K562 (cell line): Measurements from ENCODE around the gene CRK. TPM values are rescaled to one million over a fixed set of nuclear protein-coding genes. Genes with fewer than 3 reads are reported as not detected.

Source experiments
- ATAC-seq: fragments of 200-7000 bp; cut with Tn5 transposase; 3 replicates; pipeline ENCODE4 v1.9.1; 2020; ENCODE audit warnings: moderate library complexity
- BruUV-seq: library from RNA; stranded (reverse); fragments of 400-500 nt; replicated peaks from 2 replicates; lab custom pipeline; 2021; lab: Mats Ljungman, UMichigan
- CTCF ChIA-PET: fragments of 300-600 bp; formaldehyde crosslinking; extraction: SDS; loops from one replicate; lab custom pipeline; 2021; ENCODE audit warnings: low intra/inter-chr PET ratio; lab: Yijun Ruan, JAX
- POLR2A ChIA-PET: fragments of 300-600, 350-650 bp; sonication (Branson Sonifier 250); formaldehyde crosslinking; extraction: SDS; loops from one replicate; lab custom pipeline; 2021; ENCODE audit warnings: antibody characterized with exemption, inconsistent platforms; lab: Yijun Ruan, JAX
- DNase-seq, 4 experiments: peaks; one replicate each; pipeline versions ENCODE4 v3.0.0 to v3.0.0-alpha.2; 2011 to 2018; ENCODE audit warnings: low spot score in 3 of 4, mixed read lengths in 3 of 4; ENCODE audit errors: extremely low read depth in 1 of 4
- FAIRE-seq: peaks from 2 replicates; lab custom pipeline; 2011; peaks lifted over from hg19 to GRCh38; lab: Jason Lieb, UNC
- H2AFZ ChIP-seq: 2 replicates; pipeline ENCODE4 v1.6.0; 2011; ENCODE audit warnings: low read depth, low read length, control low read depth, inconsistent platforms
- H3K27ac ChIP-seq: fragments of 200-600 bp; 3 replicates; pipeline ENCODE4 v1.8.0; 2011; ENCODE audit warnings: low read depth, mild to moderate bottlenecking, control low read depth, inconsistent platforms, low read length, moderate library complexity, mixed read lengths; ENCODE audit errors: extremely low read depth
- H3K27me3 ChIP-seq, 2 experiments: fragments of 300-600 bp in 1 of 2; 2 replicates in 1 of 2; 3 replicates in 1 of 2; pipeline versions ENCODE4 v1.6.0 to v1.8.0; 2011; ENCODE audit warnings: inconsistent platforms in 2 of 2, low read length in 2 of 2, mild to moderate bottlenecking in 1 of 2, mixed read lengths in 1 of 2, moderate library complexity in 1 of 2; ENCODE audit not compliant: control insufficient read depth in 2 of 2, insufficient read depth in 2 of 2
- H3K36me3 ChIP-seq: fragments of 300-600 bp; 3 replicates; pipeline ENCODE4 v1.8.0; 2011; ENCODE audit warnings: mild to moderate bottlenecking, low read length, inconsistent platforms; ENCODE audit not compliant: control insufficient read depth, insufficient read depth
- H3K4me1 ChIP-seq, 2 experiments: fragments of 200-600 bp in 1 of 2; replicated peaks in 1 of 2; 2 replicates in 1 of 2; 3 replicates in 1 of 2; pipeline versions ENCODE4 v1.5.1 to v1.8.0; 2011; ENCODE audit warnings: inconsistent platforms in 2 of 2, low read length in 2 of 2, mild to moderate bottlenecking in 1 of 2, mixed read lengths in 1 of 2, moderate library complexity in 1 of 2; ENCODE audit not compliant: control insufficient read depth in 2 of 2, insufficient read depth in 2 of 2
- H3K4me2 ChIP-seq: 2 replicates; pipeline ENCODE4 v1.6.1; 2011; ENCODE audit warnings: low read length, control low read depth, inconsistent platforms, mixed read lengths; ENCODE audit not compliant: insufficient read depth
- H3K4me3 ChIP-seq: fragments of 200-600 bp; sonication (generic), shearing (Covaris generic); 2 replicates; pipeline ENCODE4 v1.5.1; 2016; ENCODE audit warnings: control low read depth, inconsistent platforms
- H3K79me2 ChIP-seq: fragments of 200-600 bp; 3 replicates; pipeline ENCODE4 v1.8.0; 2011; ENCODE audit warnings: low read length, inconsistent platforms; ENCODE audit not compliant: control insufficient read depth, insufficient read depth
- H3K9ac ChIP-seq, 2 experiments: 2 replicates each; pipeline versions ENCODE4 v1.6.0 to v1.6.1; 2011; ENCODE audit warnings: low read depth in 2 of 2, low read length in 2 of 2, control low read depth in 1 of 2, inconsistent platforms in 1 of 2, mild to moderate bottlenecking in 1 of 2, mixed read lengths in 1 of 2; ENCODE audit not compliant: insufficient read depth in 1 of 2
- H3K9me1 ChIP-seq: one replicate; pipeline ENCODE4 v1.6.0; 2011; ENCODE audit warnings: inconsistent platforms, mild to moderate bottlenecking, low read length, moderate library complexity; ENCODE audit not compliant: control insufficient read depth, insufficient read depth
- H3K9me3 ChIP-seq: replicated peaks from 2 replicates; pipeline ENCODE4 v1.5.1; 2011; ENCODE audit warnings: low read depth, low read length, inconsistent platforms; ENCODE audit not compliant: control insufficient read depth, insufficient read depth
- H4K20me1 ChIP-seq: replicated peaks from 2 replicates; pipeline ENCODE4 v1.6.1; 2011; ENCODE audit warnings: low read length, inconsistent platforms, mixed read lengths; ENCODE audit not compliant: control insufficient read depth, insufficient read depth
- AFF1 ChIP-seq, 2 experiments: fragments of 450-650 bp; IDR thresholded peaks; 2 replicates each; pipeline ENCODE4 v1.6.1; 2018; ENCODE audit warnings: mild to moderate bottlenecking in 2 of 2, low read depth in 1 of 2; ENCODE audit not compliant: partially characterized antibody in 2 of 2
- ETS1 ChIP-seq: conservative IDR thresholded peaks from 2 replicates; pipeline ENCODE4 v1.6.1; 2011; ENCODE audit warnings: low read depth, mild to moderate bottlenecking, low read length; ENCODE audit not compliant: control insufficient read depth
- ETS2 ChIP-seq: IDR thresholded peaks from 2 replicates; pipeline ENCODE4 v1.6.1; 2016; ENCODE audit warnings: borderline replicate concordance, missing genetic modification characterization, mild to moderate bottlenecking, moderate library complexity, missing compliant biosample characterization; ENCODE audit not compliant: poor library complexity, severe bottlenecking
- FOXA3 ChIP-seq, 2 experiments: fragments of 450-650 bp in 1 of 2; sonication (generic) in 1 of 2; formaldehyde crosslinking; IDR thresholded peaks in 1 of 2; conservative IDR thresholded peaks in 1 of 2; 2 replicates each; pipeline versions ENCODE4 v1.4.0 to v1.8.0; 2020 to 2022; ENCODE audit warnings: mild to moderate bottlenecking in 2 of 2, missing genetic modification reagents in 1 of 2
- HNRNPK ChIP-seq: fragments of 200-400 bp; formaldehyde crosslinking; IDR thresholded peaks from one replicate; pipeline ENCODE4 v1.6.1; 2018; ENCODE audit warnings: mild to moderate bottlenecking, low read depth, low read length; ENCODE audit not compliant: poor library complexity, severe bottlenecking
- MAFG ChIP-seq: fragments of 450-650 bp; conservative IDR thresholded peaks from 2 replicates; pipeline ENCODE4 v1.6.1; 2016; ENCODE audit warnings: missing genetic modification characterization, missing compliant biosample characterization
- MCM2 ChIP-seq: fragments of 450-650 bp; IDR thresholded peaks from 2 replicates; pipeline ENCODE4 v1.6.1; 2017; ENCODE audit warnings: low read depth, mild to moderate bottlenecking
- MITF ChIP-seq: IDR thresholded peaks from 2 replicates; pipeline ENCODE4 v1.6.1; 2014; ENCODE audit warnings: antibody characterized with exemption
- NFYB ChIP-seq: IDR thresholded peaks from 2 replicates; pipeline ENCODE4 v1.6.1; 2011; ENCODE audit warnings: mild to moderate bottlenecking, moderate library complexity; ENCODE audit not compliant: insufficient read length; ENCODE audit errors: extremely low read depth
- SMARCB1 ChIP-seq: IDR thresholded peaks from 2 replicates; pipeline ENCODE4 v1.6.1; 2011; ENCODE audit warnings: improper control_type of control experiment, low read depth; ENCODE audit not compliant: insufficient read length
- ZNF124 ChIP-seq: sonication (generic); formaldehyde crosslinking; IDR thresholded peaks from 2 replicates; pipeline ENCODE4 v1.8.1; 2022; ENCODE audit warnings: missing genetic modification reagents
- ZNF780A ChIP-seq: fragments of 250-450 bp; sonication (Bioruptor Pico); IDR thresholded peaks from 2 replicates; pipeline ENCODE4 v1.5.0; 2021; ENCODE audit warnings: mild to moderate bottlenecking
- ZNF830 ChIP-seq: fragments of 250-450 bp; sonication (Bioruptor Pico); IDR thresholded peaks from 2 replicates; pipeline ENCODE4 v1.5.0; 2021; ENCODE audit warnings: mild to moderate bottlenecking
- WGBS: fragments of 100-300 bp; shearing (Covaris generic); methylation state at CpG from one replicate; pipeline ENCODE4 v1.1.6; 2016; ENCODE audit warnings: low coverage, mixed read lengths; ENCODE audit not compliant: insufficient coverage; ENCODE audit errors: missing lambda C conversion rate; 5-methylcytosine and 5-hydroxymethylcytosine counted together
- in situ Hi-C: fragments of 300-500 bp; cut with MboI; formaldehyde crosslinking; loops from 4 replicates; pipeline ENCODE4 v1.15.0; 2018; ENCODE audit warnings: inconsistent platforms, mixed read lengths
- intact Hi-C: fragments of 100-400 bp; cut with micrococcal nuclease; formaldehyde crosslinking; loops from 2 replicates; pipeline ENCODE4 v1.14.2; 2022
- polyA plus RNA-seq, 8 experiments: library from polyadenylated mRNA; depleted of rRNA in 4 of 8; stranded (reverse) in 5 of 8; unstranded in 3 of 8; fragments of >200 nt; fragmentation: Nextera tagmentation in 2 of 8; fragmentation: Illumina TruSeq in 1 of 8; extraction: Ambion mirVana in 2 of 8; extraction: Trizol in 1 of 8; gene quantifications; 2 replicates each; pipeline versions ENCODE4 v1.2.1 to v1.2.3, GENCODE V29; 2011 to 2014; ENCODE audit warnings: inconsistent platforms in 1 of 8, missing spikeins in 1 of 8
- total RNA-seq, 7 experiments: library from RNA; depleted of rRNA in 6 of 7; stranded (reverse); fragments of >200 nt in 6 of 7; fragmentation: Illumina TruSeq in 2 of 7; extraction: Trizol in 2 of 7; gene quantifications; 2 replicates each; pipeline versions ENCODE4 v1.2.1 to v1.2.3, GENCODE V29; 2011 to 2021; ENCODE audit warnings: low replicate concordance in 1 of 7

Gene CRK
- total and polyA plus RNA-seq, 9 of the 15 experiments (the other 6 are each of a cell fraction or from before 2014, with no cell fraction given), result 13.1 to 40.2 (median 26.1) TPM

GRCh38 chr17:1447052-1447451 lies 9.0 kb downstream of the CRK start:
- no peak for FAIRE-seq
- 78% methylated on average over 6 of the region's 7 CpGs for WGBS
- ATAC-seq, result no peak
- intact Hi-C loops (no loop called here), in situ Hi-C loops (no loop called here)
- H3K9me3 ChIP-seq, result no peaks in the 10 kb centered on the region
- H3K4me2 ChIP-seq, result no peak overlapping the region
- peaks cover 75% of the 10 kb centered on the region for H3K79me2 ChIP-seq
- H4K20me1 ChIP-seq, result peaks cover 4% of the 10 kb centered on the region; the same call in 1 of the 2 replicates
- H3K4me3 ChIP-seq, result no peak overlapping the region
- no peaks in the 10 kb centered on the region for H3K27me3 ChIP-seq
- DNase-seq, result no peak
- POLR2A ChIA-PET, result interaction anchor here (1.1 kb wide), 1 partner anchor 9 kb away, joined by 4 read pairs; the partner anchor contains the start of gene CRK
- no peaks in the 10 kb centered on the region for H3K9me1 ChIP-seq
- H2AFZ ChIP-seq, result no peak overlapping the region
- no TSS peak for BruUV-seq
- no peaks in the 10 kb centered on the region; a peak in 1 of 5 replicates for H3K4me1 ChIP-seq
- CTCF ChIA-PET, result no interaction called here
- no peak overlapping the region for H3K9ac ChIP-seq
- peaks cover 26% of the 10 kb centered on the region; the same call in 2 of the 3 replicates for H3K36me3 ChIP-seq
- H3K27ac ChIP-seq, result no peak overlapping the region
- TF ChIP-seq HNRNPK (no peak), MCM2 (no peak), ZNF124 (no peak), MITF (no peak), FOXA3 (CRISPR knock-in tag; conservative IDR thresholded peaks at IDR 0.05 in 1 of 2, IDR thresholded peaks at IDR 0.05 in 1 of 2) (no peak), ZNF830 (no peak), ETS1 (no peak), ETS2 (tag) (no peak), AFF1 (IDR thresholded peaks at IDR 0.05; ENCODE audit: low read depth in 1 of 2, partially characterized antibody in 2 of 2) (no peak), ZNF780A (CRISPR knock-in tag) (no peak), SMARCB1 (no peak), MAFG (tag) (no peak), NFYB (no peak)
